Activated naive CD4-positive, alpha-beta T cell treated with anti-CD3 and anti-CD28 coated beads, Interleukin-2, amount 10 ng/mL, durations not matched to agents 7 days and 5 days (primary cell): Measurements from ENCODE around the gene SMARCC2.

Experiments used
- CTCF ChIA-PET: fragments of 350-600 bp; sonication (Branson Sonifier 250); formaldehyde crosslinking; loops from one replicate; lab custom pipeline; 2021; ENCODE audit warnings: antibody characterized with exemption; lab: Charles Lee
- DNase-seq: peaks from one replicate; pipeline ENCODE4 v3.0.0-alpha.2; 2020
- H3K27ac Mint-ChIP-seq: one replicate; pipeline ENCODE4 v1.8.0; 2021; ENCODE audit warnings: mild to moderate bottlenecking, moderate library complexity, mixed read lengths
- H3K27me3 Mint-ChIP-seq: one replicate; pipeline ENCODE4 v1.8.0; 2021; ENCODE audit warnings: mild to moderate bottlenecking, mixed read lengths
- H3K36me3 Mint-ChIP-seq: one replicate; pipeline ENCODE4 v1.8.0; 2021; ENCODE audit warnings: mixed read lengths
- H3K4me1 Mint-ChIP-seq: one replicate; pipeline ENCODE4 v1.8.0; 2021; ENCODE audit warnings: mixed read lengths
- H3K4me3 Mint-ChIP-seq: one replicate; pipeline ENCODE4 v1.8.0; 2021; ENCODE audit warnings: mild to moderate bottlenecking, moderate library complexity, mixed read lengths
- H3K9me3 Mint-ChIP-seq: one replicate; pipeline ENCODE4 v1.8.0; 2021; ENCODE audit warnings: mixed read lengths

Gene SMARCC2

DNA sequence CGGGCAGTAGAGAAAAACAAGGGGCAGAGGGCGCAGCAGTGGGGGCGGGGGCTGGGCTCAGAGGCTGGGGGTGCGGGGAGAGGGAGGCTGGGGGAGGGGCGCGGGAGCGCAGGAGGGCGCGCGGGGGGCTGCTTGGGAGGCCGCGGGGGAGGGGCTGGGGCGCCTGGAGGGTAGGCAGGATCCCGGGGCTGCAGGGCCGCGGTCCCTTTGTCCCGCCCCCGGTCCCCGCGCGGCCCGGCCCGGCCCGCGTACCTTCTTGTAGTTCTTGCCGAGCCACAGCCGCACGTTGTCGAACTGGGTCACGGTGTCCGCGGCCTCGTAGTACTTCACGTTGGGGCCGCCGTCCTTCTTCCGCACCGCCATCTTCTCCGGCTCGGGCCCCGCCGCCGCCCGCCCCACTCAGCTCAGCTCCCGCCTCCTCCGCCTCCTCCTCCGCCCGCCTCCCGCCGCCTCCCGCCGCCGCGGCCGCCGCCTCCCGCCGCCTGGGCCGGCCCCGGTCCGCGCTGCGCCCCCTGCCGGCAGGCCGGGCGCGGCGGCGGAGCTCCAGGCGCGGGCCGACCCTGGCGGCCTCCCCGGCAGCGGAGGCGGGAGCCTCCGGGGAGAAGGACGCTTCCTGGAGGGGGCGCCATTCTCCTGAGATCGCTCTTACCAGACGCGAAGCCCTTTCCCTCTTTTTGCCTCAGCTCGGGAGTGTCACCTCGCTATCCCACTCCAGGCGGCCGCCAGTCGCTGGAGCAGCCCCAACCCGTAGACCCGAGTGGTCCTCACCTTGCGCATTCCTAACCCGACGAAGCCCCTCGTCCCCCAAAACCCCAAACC is at the start of gene SMARCC2:
Gene SMARCC2, minus strand, starts transcription at position 385 of the 819 bp plus-strand sequence. Its CDS starts 22 bp downstream, at position 363.
- H3K4me3 Mint-ChIP-seq, result peak within 1 kb of the TSS; percentile 94

DNA sequence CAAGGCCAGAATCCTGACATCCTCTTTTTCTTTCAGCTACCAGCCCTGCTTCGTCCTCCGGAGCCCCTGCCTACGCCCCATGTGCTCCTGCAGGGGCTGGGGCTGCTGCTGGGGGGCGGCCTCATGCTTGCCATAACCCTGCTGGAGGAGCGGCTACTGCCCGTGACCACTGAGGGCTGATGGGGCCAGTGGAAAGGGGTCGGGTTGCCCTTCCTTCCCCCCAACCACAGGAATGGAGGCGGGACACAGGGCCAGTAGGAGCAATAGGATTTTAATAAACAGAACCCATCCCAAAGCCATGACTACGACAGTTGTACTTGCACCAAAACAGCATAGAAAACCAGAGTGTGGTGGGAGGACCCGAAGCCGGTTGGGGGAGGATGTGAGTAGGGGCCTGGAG is 48.3 kb upstream of the SMARCC2 start:
- peaks cover 11% of the 10 kb centered on the region for H3K36me3 Mint-ChIP-seq
- H3K27me3 Mint-ChIP-seq, result no peaks in the 10 kb centered on the region
- H3K4me3 Mint-ChIP-seq, result no peak overlapping the region
- no peaks in the 10 kb centered on the region for H3K9me3 Mint-ChIP-seq
- no peak for DNase-seq
- H3K27ac Mint-ChIP-seq, result no peak overlapping the region
- CTCF ChIA-PET, result interaction anchor here (1.0 kb wide), 1 partner anchor 21 kb away, joined by 4 read pairs; the partner anchor contains the start of gene ANKRD52
- no peaks in the 10 kb centered on the region for H3K4me1 Mint-ChIP-seq

More for the DNA sequence above, at the start of gene SMARCC2:
- CTCF ChIA-PET, result interaction anchor here (0.5 to 6.5 kb wide), 30 partner anchors 8 to 821 kb away, joined by 3 to 87 read pairs (median 4); partner anchors contain the start of genes ANKRD52, COQ10A, ESYT1 and MYL6
- Mint-ChIP-seq H3K27ac (peak within 1 kb of the TSS; percentile 96), H3K4me1 (peaks cover 55% of the 10 kb centered on the region), H3K36me3 (peaks cover 33% of the 10 kb centered on the region), H3K9me3 (no peaks in the 10 kb centered on the region), H3K27me3 (peaks cover 7% of the 10 kb centered on the region)
- DNase-seq, result peak; percentile 91

DNA sequence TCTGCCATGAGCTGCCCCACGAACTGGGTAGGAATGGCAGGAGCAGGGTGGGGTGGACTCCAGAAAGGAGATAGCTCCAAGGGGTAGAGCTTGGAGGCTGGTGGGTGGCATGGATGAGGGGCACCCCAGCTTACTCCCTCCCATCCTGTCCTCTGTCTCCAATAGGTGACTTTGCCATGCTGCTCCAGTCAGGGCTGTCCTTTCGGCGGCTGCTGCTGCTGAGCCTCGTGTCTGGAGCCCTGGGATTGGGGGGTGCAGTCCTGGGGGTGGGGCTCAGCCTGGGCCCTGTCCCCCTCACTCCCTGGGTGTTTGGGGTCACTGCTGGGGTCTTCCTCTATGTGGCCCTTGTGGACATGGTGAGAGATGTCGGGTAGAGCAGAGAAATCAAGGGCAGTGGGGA is 47.7 kb upstream of the SMARCC2 start:
- H3K36me3 Mint-ChIP-seq, result peaks cover 6% of the 10 kb centered on the region
- no peaks in the 10 kb centered on the region for H3K9me3 Mint-ChIP-seq
- no peaks in the 10 kb centered on the region for H3K4me1 Mint-ChIP-seq
- no peak for DNase-seq
- no peak overlapping the region for H3K27ac Mint-ChIP-seq
- no peak overlapping the region for H3K4me3 Mint-ChIP-seq
- CTCF ChIA-PET, result interaction anchor here (1.0 kb wide), 2 partner anchors 21 to 117 kb away, joined by 3 to 4 read pairs; partner anchors contain the start of gene ANKRD52
- no peaks in the 10 kb centered on the region for H3K27me3 Mint-ChIP-seq

DNA sequence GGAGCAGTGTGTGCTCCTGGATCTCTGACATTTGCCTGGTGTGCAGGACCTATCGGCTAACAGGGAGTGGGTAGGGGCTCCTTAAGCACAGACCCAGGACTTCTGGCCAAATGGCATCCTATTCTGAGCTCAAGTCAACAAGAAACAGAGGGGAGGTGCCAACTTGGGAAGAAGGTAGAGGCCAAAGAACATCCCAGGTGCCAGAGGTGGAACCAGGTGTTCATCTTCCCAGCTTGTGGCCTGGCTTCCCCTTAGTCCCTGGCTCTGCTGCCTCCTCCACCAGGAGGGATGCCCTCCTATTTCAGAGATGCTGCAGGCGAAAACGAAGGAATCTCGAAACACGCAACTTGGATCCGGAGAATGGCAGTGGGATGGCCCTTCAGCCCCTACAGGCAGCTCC is 46.8 kb upstream of the SMARCC2 start:
- Mint-ChIP-seq H3K27ac (no peak overlapping the region), H3K27me3 (no peaks in the 10 kb centered on the region), H3K4me3 (no peak overlapping the region), H3K9me3 (no peaks in the 10 kb centered on the region), H3K4me1 (no peaks in the 10 kb centered on the region), H3K36me3 (no peaks in the 10 kb centered on the region)
- CTCF ChIA-PET, result interaction anchor here (0.8 to 1.0 kb wide), 3 partner anchors 30 to 116 kb away, joined by 3 read pairs; no protein-coding TSS in a partner anchor
- no peak for DNase-seq

DNA sequence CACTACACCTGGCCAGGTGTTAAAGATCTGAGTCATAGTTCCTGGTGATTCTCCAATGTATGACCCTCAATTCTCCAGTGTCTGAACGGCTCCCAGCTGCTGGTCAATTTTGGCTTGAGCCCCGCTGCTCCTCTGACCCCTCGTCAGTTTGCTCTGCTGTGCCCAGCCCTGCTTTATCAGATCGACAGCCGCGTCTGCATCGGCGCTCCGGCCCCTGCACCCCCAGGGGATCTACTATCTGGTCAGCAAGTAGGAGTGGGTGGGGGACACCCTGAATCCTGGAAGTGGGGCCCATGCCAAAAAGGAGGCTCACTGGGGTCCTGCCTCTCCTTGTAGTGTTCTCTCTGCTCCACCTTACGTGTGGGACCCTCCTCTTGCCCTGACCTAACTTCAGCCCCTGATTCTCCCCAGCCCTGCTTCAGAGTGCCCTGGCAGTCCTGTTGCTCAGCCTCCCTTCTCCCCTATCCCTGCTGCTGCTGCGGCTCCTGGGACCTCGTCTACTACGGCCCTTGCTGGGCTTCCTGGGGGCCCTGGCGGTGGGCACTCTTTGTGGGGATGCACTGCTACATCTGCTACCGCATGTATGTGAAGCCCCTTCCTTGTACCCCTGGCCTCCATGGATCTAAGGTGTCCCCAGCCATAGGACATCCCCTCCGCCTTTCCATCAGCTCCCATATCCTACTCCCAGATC is 45.6 kb upstream of the SMARCC2 start:
- H3K4me3 Mint-ChIP-seq, result no peak overlapping the region
- H3K36me3 Mint-ChIP-seq, result no peaks in the 10 kb centered on the region
- CTCF ChIA-PET, result interaction anchor here (0.8 to 1.2 kb wide), 2 partner anchors 28 to 42 kb away, joined by 3 to 4 read pairs; no protein-coding TSS in a partner anchor
- no peak for DNase-seq
- H3K27me3 Mint-ChIP-seq, result no peaks in the 10 kb centered on the region
- H3K4me1 Mint-ChIP-seq, result no peaks in the 10 kb centered on the region
- H3K9me3 Mint-ChIP-seq, result no peaks in the 10 kb centered on the region
- H3K27ac Mint-ChIP-seq, result no peak overlapping the region

DNA sequence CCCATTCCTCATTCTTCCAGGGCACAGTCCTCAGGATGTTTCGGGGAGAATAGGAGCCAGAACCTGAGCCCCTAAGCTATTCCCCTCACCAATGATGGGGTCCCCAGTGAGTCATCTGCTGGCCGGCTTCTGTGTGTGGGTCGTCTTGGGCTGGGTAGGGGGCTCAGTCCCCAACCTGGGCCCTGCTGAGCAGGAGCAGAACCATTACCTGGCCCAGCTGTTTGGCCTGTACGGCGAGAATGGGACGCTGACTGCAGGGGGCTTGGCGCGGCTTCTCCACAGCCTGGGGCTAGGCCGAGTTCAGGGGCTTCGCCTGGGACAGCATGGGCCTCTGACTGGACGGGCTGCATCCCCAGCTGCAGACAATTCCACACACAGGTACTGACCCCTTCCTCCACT is 41.9 kb upstream of the SMARCC2 start:
- no peak for DNase-seq
- Mint-ChIP-seq H3K27me3 (no peaks in the 10 kb centered on the region), H3K4me3 (no peak overlapping the region), H3K4me1 (peaks cover 2% of the 10 kb centered on the region), H3K36me3 (peaks cover 4% of the 10 kb centered on the region), H3K27ac (no peak overlapping the region), H3K9me3 (no peaks in the 10 kb centered on the region)
- CTCF ChIA-PET, result interaction anchor here (0.7 kb wide), 2 partner anchors 15 to 45 kb away, joined by 3 read pairs; no protein-coding TSS in a partner anchor

DNA sequence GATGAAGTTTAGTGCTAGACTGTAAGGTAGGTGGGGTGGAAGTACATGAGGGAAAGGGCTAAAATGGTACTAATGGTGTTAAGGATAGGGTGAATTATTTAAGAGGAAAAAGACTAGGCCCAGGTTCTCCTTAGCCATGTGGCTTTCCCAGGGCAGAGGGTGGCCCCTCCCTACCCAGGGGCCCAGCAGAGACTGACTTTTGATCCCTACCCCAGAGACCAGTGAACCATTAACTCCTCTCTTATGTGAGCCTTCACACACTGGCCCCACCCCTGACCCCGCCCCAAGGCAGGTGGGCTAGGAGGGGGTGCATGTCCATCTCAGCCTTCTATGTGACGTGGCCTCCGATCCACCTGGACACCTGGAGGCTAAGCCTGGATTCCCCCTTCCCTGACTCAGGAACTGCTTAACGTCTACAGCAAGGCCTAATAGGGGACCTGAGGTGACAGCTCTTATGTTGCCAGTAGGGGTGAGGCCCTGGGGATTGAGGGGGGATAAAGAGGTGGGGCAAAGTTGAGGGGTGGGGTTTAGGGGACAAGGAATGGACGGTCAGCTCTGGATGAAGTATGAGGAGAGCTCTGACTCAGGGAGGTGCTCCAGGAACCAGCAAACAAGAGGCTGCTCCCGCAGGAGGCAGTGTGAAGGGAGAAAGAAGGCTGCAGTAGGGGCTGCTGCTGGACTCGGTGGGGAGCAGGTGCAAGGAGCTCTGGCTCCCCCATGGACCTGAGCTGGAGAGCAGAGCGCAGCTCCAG is 41.3 kb upstream of the SMARCC2 start:
- Mint-ChIP-seq H3K27ac (no peak overlapping the region), H3K36me3 (peaks cover 6% of the 10 kb centered on the region), H3K4me1 (peaks cover 7% of the 10 kb centered on the region), H3K27me3 (no peaks in the 10 kb centered on the region), H3K9me3 (no peaks in the 10 kb centered on the region), H3K4me3 (no peak overlapping the region)
- CTCF ChIA-PET, result interaction anchor here (0.6 to 0.7 kb wide), 2 partner anchors 24 to 45 kb away, joined by 3 to 4 read pairs; no protein-coding TSS in a partner anchor
- DNase-seq, result no peak

DNA sequence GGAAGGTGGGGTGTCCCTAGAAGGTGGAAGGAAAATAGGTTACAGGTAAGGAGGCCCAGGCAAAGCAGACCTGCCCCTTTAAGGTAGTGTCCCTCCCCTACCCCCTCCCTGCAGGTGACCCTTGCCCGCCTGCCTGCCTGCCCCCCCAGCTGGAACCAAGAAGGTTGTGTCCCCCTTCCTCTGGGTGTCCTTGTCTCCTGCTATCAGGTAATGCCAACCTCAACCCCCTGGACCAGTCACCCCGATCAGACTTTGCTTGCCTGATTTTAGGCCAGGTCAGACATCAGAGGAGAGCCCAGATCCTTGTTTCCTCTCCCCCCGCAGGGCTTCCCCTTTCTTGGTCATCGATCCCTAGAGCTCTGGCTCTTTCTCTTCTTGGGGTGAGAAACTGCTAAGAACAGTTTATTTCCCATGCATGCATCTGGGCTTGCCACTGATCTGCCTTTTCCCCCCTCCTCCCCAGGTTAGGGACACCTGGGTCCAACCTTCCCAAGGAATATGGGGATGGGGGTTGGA is 40.7 kb upstream of the SMARCC2 start, which contains the start of gene SLC39A5:
Gene SLC39A5, plus strand, starts transcription at position 136 of the 516 bp plus-strand sequence. CDS start 1,224 bp downstream, outside the sequence.
- CTCF ChIA-PET, result no interaction called here
- no peaks in the 10 kb centered on the region for H3K9me3 Mint-ChIP-seq
- peaks cover 6% of the 10 kb centered on the region for H3K36me3 Mint-ChIP-seq
- H3K27ac Mint-ChIP-seq, result no peak within 1 kb of the TSS
- H3K27me3 Mint-ChIP-seq, result no peaks in the 10 kb centered on the region
- DNase-seq, result no peak
- H3K4me3 Mint-ChIP-seq, result no peak within 1 kb of the TSS
- peaks cover 13% of the 10 kb centered on the region for H3K4me1 Mint-ChIP-seq

DNA sequence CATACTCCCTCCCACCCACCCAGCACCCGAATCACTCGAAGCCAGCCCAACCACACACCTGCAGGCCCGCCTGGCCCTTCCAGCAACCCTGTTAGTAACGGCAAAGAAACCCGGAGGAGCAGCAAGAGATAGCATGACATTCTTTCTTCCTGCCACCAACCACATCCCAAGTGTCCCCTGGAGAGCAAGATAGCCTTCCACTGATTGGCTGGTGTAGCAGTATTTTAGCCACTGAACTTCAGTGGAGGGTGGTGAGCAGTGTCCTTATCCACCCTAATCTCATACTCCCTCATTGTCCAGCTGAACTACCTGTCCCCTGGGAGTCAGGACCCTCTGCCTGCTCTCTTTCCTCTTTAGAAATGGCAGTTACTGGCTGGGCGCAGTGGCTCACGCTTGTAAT is 39.8 kb upstream of the SMARCC2 start:
- H3K9me3 Mint-ChIP-seq, result no peaks in the 10 kb centered on the region
- H3K4me1 Mint-ChIP-seq, result peaks cover 20% of the 10 kb centered on the region
- peaks cover 6% of the 10 kb centered on the region for H3K36me3 Mint-ChIP-seq
- no peaks in the 10 kb centered on the region for H3K27me3 Mint-ChIP-seq
- H3K27ac Mint-ChIP-seq, result no peak overlapping the region
- CTCF ChIA-PET, result no interaction called here
- no peak overlapping the region for H3K4me3 Mint-ChIP-seq
- DNase-seq, result no peak

DNA sequence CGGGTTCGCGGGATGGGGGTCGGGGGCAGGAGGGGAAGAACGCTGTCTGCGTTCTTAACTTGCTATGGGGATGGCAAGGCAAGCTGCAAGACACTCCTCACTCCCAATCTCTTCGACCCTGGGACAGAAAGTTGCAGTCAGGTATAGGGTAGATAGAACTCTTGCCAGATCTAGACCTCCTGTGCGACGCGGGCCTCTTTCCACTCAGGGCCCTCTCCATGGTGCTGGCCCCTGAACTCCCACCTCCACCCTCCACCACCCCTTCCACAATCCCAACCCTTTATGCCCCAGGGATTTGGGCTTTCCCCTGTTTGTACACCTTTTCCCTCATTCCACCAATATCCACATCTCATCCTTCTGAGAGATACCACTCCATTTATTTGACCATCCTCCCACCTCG is 35.7 kb upstream of the SMARCC2 start:
- Mint-ChIP-seq H3K9me3 (no peaks in the 10 kb centered on the region), H3K27ac (peak overlapping the region; percentile 81), H3K4me1 (peaks cover 52% of the 10 kb centered on the region), H3K36me3 (peaks cover 10% of the 10 kb centered on the region), H3K4me3 (peak overlapping the region; percentile 83), H3K27me3 (no peaks in the 10 kb centered on the region)
- CTCF ChIA-PET, result no interaction called here
- no peak for DNase-seq

DNA sequence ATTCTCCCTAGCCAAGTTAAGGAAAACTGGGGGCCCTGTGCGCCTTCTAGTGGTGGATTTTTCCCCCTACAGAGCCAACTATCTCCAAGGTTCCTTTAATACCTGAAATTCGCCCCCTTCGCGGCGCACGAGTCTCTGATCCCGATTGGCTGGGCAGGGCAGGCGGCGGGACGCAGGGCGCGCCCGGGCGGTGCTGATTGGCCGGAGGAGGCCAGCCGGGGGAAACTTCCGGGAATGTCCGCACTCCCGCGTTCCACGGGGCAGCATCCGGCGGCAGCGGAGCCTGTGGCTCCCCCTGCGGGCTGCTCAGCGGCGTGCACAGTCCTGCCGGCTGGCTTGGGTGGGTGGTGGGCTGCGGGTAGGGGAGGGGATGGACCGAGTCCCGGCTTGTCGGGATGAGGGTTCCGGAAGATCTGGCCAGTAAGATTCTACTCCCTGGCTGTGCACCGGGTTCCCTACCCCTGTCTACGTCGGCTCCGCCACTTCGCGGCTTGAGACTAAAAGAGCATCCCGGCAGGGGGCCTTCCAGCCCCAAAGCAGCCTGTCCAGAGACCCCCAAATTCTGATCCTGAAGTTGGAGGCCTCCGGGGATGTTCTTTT is 34.9 kb upstream of the SMARCC2 start, which contains the start of gene NABP2:
Gene NABP2, plus strand, starts transcription at position 241 of the 600 bp plus-strand sequence. CDS start 515 bp downstream, outside the sequence.
- DNase-seq, result peak; percentile 97
- Mint-ChIP-seq H3K27me3 (no peaks in the 10 kb centered on the region), H3K4me3 (peak within 1 kb of the TSS; percentile 83), H3K4me1 (peaks cover 53% of the 10 kb centered on the region), H3K27ac (peak within 1 kb of the TSS; percentile 81), H3K36me3 (peaks cover 10% of the 10 kb centered on the region), H3K9me3 (no peaks in the 10 kb centered on the region)
- CTCF ChIA-PET, result no interaction called here

DNA sequence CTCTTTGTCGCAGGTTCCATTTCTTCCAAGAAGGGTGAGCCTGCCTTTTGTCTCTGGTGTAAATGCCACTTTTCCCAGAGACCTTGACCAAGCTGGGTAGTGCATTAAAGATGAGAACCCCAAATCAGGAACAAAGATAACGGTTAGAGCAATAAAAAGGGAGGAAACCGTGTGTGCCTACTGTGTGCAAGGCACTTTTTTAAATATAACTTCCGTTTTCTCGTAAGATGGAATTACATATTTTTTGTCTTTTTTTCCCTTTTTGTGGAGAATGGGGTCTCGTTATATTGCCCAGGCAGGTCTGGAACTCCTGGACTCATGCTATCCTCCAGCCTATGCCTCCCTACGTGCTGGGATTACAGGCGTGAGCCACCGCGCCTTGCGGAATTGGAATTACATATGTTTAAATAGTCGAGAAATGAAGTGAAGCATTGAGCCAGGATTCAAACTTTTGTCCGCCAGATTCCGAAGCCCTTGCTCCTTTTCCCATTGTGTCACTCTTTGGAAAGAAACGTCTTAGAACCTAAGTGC is 34.4 kb upstream of the SMARCC2 start:
- H3K27me3 Mint-ChIP-seq, result no peaks in the 10 kb centered on the region
- CTCF ChIA-PET, result interaction anchor here (1.4 to 4.1 kb wide), 3 partner anchors 17 to 34 kb away, joined by 7 to 34 read pairs (median 17); partner anchors contain the start of gene SMARCC2
- DNase-seq, result no peak
- peak overlapping the region; percentile 81 for H3K27ac Mint-ChIP-seq
- H3K4me1 Mint-ChIP-seq, result peaks cover 53% of the 10 kb centered on the region
- no peaks in the 10 kb centered on the region for H3K9me3 Mint-ChIP-seq
- H3K4me3 Mint-ChIP-seq, result peak overlapping the region; percentile 83
- H3K36me3 Mint-ChIP-seq, result peaks cover 8% of the 10 kb centered on the region

DNA sequence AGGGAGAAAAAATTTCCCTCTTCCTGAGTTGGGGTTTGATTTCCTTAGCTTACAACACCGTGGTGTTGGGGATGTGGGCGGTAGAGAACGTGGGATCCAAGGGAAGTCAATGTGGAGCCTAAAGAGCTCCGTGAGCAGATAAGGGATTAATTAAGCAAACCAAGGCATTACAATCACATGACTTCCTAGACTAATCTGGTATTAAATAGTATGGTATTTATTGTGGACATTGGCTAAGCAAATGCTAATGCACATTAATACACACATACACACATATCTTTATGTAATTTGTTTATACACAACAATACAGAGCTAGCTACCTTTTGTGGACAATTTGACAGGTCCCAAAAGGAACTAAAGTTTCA is 33.2 kb upstream of the SMARCC2 start:
- Mint-ChIP-seq H3K9me3 (no peaks in the 10 kb centered on the region), H3K27ac (peak overlapping the region; percentile 93), H3K4me1 (peaks cover 53% of the 10 kb centered on the region), H3K4me3 (peak overlapping the region; percentile 99), H3K36me3 (peaks cover 8% of the 10 kb centered on the region), H3K27me3 (no peaks in the 10 kb centered on the region)
- CTCF ChIA-PET, result interaction anchor here (0.6 to 4.1 kb wide), 14 partner anchors 11 to 282 kb away, joined by 3 to 34 read pairs (median 4); partner anchors contain the start of genes ANKRD52, ESYT1, SMARCC2 and ZC3H10
- DNase-seq, result no peak
